ENCODE results near the gene RWDD2A. TPM values are rescaled to one million over a fixed set of nuclear protein-coding genes. Genes with fewer than 3 reads are reported as not detected.
A peak's percentile ranks its signal among the peaks of the same experiment; 100 is the strongest.

RWDD2A gene
- total RNA-seq, 1 experiment from 2014 or later: 3.5 TPM

GRCh38 chr6:83192456-83192855, 701 bp upstream of the RWDD2A start:
- Mint-ChIP-seq H3K36me3 (ENCODE audit: insufficient read depth, unreplicated experiment) (peaks cover 63% of the 10 kb centered on the region), H3K27me3 (ENCODE audit: insufficient read depth, unreplicated experiment) (no peaks in the 10 kb centered on the region), H3K4me3 (ENCODE audit: unreplicated experiment) (peak overlapping the region; percentile 90), H3K9me3 (ENCODE audit: unreplicated experiment) (no peaks in the 10 kb centered on the region), H3K4me1 (ENCODE audit: low read depth, unreplicated experiment) (peaks cover 16% of the 10 kb centered on the region), H3K27ac (ENCODE audit: unreplicated experiment) (peak overlapping the region; percentile 92)
- no TSS peak for BruUV-seq (replicated peaks)
- CTCF ChIA-PET: no interaction called here
- DNase-seq: no peak
- intact Hi-C loops (cut with micrococcal nuclease; ENCODE audit: unreplicated experiment): loop anchor here (10.0 kb wide), 1 partner anchor 322 kb away; the partner anchor contains the start of gene PRSS35
- TF ChIP-seq CTCF (IDR thresholded peaks at IDR 0.05; ENCODE audit: insufficient read depth in 1 of 2, low read depth in 1 of 2, low read length in 1 of 2, severe bottlenecking in 1 of 2, unreplicated experiment in 1 of 2): no peak
- H3K36me3 ChIP-seq (ENCODE audit: control insufficient read depth, insufficient read depth, low read length): peaks cover 2% of the 10 kb centered on the region
- peak overlapping the region; percentile 97 for H3K4me3 ChIP-seq (ENCODE audit: low read depth, low read length)
- H3K4me1 ChIP-seq: peaks cover 24% of the 10 kb centered on the region
- POLR2A ChIA-PET: no interaction called here
- no peaks in the 10 kb centered on the region for H3K27me3 ChIP-seq (replicated peaks; ENCODE audit: control insufficient read depth, insufficient read depth, low read length)
- no peaks in the 10 kb centered on the region for H3K9me3 ChIP-seq

GRCh38 chr6:83193747-83194566, 800 bp downstream of the RWDD2A start:
- H3K4me3 Mint-ChIP-seq (ENCODE audit: unreplicated experiment): peak overlapping the region; percentile 90
- intact Hi-C loops (cut with micrococcal nuclease; ENCODE audit: unreplicated experiment): loop anchor here (1.0 to 10.0 kb wide), 4 partner anchors 21 to 342 kb away; partner anchors contain the start of genes DOP1A and PRSS35
- no peak for TF ChIP-seq CTCF (IDR thresholded peaks at IDR 0.05; ENCODE audit: insufficient read depth in 1 of 2, low read depth in 1 of 2, low read length in 1 of 2, severe bottlenecking in 1 of 2, unreplicated experiment in 1 of 2)
- H3K4me3 ChIP-seq (ENCODE audit: low read depth, low read length): peak overlapping the region; percentile 97
- peak; percentile 71 to 81 for DNase-seq
- no peaks in the 10 kb centered on the region for H3K9me3 ChIP-seq
- peaks cover 27% of the 10 kb centered on the region for H3K4me1 ChIP-seq
- no peaks in the 10 kb centered on the region for H3K27me3 ChIP-seq (replicated peaks; ENCODE audit: control insufficient read depth, insufficient read depth, low read length)
- no peaks in the 10 kb centered on the region for H3K27me3 Mint-ChIP-seq (ENCODE audit: insufficient read depth, unreplicated experiment)
- no TSS peak for BruUV-seq (replicated peaks)
- H3K27ac Mint-ChIP-seq (ENCODE audit: unreplicated experiment): peak overlapping the region; percentile 92
- peaks cover 18% of the 10 kb centered on the region for H3K4me1 Mint-ChIP-seq (ENCODE audit: low read depth, unreplicated experiment)
- peaks cover 2% of the 10 kb centered on the region for H3K36me3 ChIP-seq (ENCODE audit: control insufficient read depth, insufficient read depth, low read length)
- no peaks in the 10 kb centered on the region for H3K9me3 Mint-ChIP-seq (ENCODE audit: unreplicated experiment)
- ChIA-PET POLR2A (interaction anchor here (0.6 to 1.0 kb wide), 3 partner anchors 10 to 384 kb away, joined by 3 to 7 read pairs (median 5); no protein-coding TSS in a partner anchor), CTCF (interaction anchor here (1.1 to 1.2 kb wide), 2 partner anchors 127 to 128 kb away, joined by 3 to 4 read pairs; partner anchors contain the start of genes DOP1A and UBE3D)
- H3K36me3 Mint-ChIP-seq (ENCODE audit: insufficient read depth, unreplicated experiment): peaks cover 62% of the 10 kb centered on the region

GRCh38 chr6:83198486-83199172, 5.5 kb downstream of the RWDD2A start:
- H3K27ac Mint-ChIP-seq (ENCODE audit: unreplicated experiment): peak overlapping the region; percentile 10
- no peak for DNase-seq
- no peaks in the 10 kb centered on the region for H3K9me3 ChIP-seq
- TF ChIP-seq CTCF (IDR thresholded peaks at IDR 0.05; ENCODE audit: insufficient read depth in 1 of 2, low read depth in 1 of 2, low read length in 1 of 2, severe bottlenecking in 1 of 2, unreplicated experiment in 1 of 2): no peak
- ChIA-PET POLR2A (no interaction called here), CTCF (no interaction called here)
- no peaks in the 10 kb centered on the region for H3K9me3 Mint-ChIP-seq (ENCODE audit: unreplicated experiment)
- H3K27me3 ChIP-seq (replicated peaks; ENCODE audit: control insufficient read depth, insufficient read depth, low read length): no peaks in the 10 kb centered on the region
- H3K36me3 ChIP-seq (ENCODE audit: control insufficient read depth, insufficient read depth, low read length): no peaks in the 10 kb centered on the region; the same call in 1 of the 2 replicates
- intact Hi-C loops (cut with micrococcal nuclease; ENCODE audit: unreplicated experiment): loop anchor here (10.0 kb wide), 1 partner anchor 316 kb away; the partner anchor contains the start of gene PRSS35
- H3K27me3 Mint-ChIP-seq (ENCODE audit: insufficient read depth, unreplicated experiment): no peaks in the 10 kb centered on the region
- BruUV-seq (replicated peaks): no TSS peak
- H3K4me1 Mint-ChIP-seq (ENCODE audit: low read depth, unreplicated experiment): peaks cover 28% of the 10 kb centered on the region
- H3K4me3 ChIP-seq (ENCODE audit: low read depth, low read length): no peak overlapping the region
- no peak overlapping the region for H3K4me3 Mint-ChIP-seq (ENCODE audit: unreplicated experiment)
- peaks cover 13% of the 10 kb centered on the region; the same call in 1 of the 2 replicates for H3K4me1 ChIP-seq
- H3K36me3 Mint-ChIP-seq (ENCODE audit: insufficient read depth, unreplicated experiment): peaks cover 74% of the 10 kb centered on the region

Data from Caco-2 (cell line).